RWPE2 (cell line): ENCODE results near the gene TMEM63B.
"Not testable (repeated sequence)": the region's sequence is repeated elsewhere in the genome, so short reads cannot be mapped to it uniquely, and the experiment has no call there.

Experiments used
- ATAC-seq: fragments of 200-7000 bp; cut with Tn5 transposase; 3 replicates; pipeline ENCODE4 v1.9.1; 2021; ENCODE audit warnings: low read depth
- DNase-seq: peaks from one replicate; pipeline ENCODE4 v3.0.0-alpha.2; 2020; ENCODE audit warnings: low spot score
- H3K27ac ChIP-seq: fragments of 450-650 bp; 2 replicates; pipeline ENCODE4 v1.5.1; 2017; ENCODE audit warnings: mild to moderate bottlenecking; ENCODE audit not compliant: poor library complexity, severe bottlenecking
- H3K27me3 ChIP-seq: fragments of 250-450 bp; sonication (Bioruptor Pico); 2 replicates; pipeline ENCODE4 v1.5.1; 2021; ENCODE audit warnings: mild to moderate bottlenecking, moderate library complexity; ENCODE audit not compliant: insufficient read depth, poor library complexity, severe bottlenecking
- H3K36me3 ChIP-seq: fragments of 250-450 bp; sonication (Bioruptor Pico); 2 replicates; pipeline ENCODE4 v1.5.1; 2020; ENCODE audit warnings: low read depth, mild to moderate bottlenecking, moderate library complexity
- H3K4me1 ChIP-seq: fragments of 250-450 bp; sonication (Bioruptor Pico); 2 replicates; pipeline ENCODE4 v1.5.1; 2021; ENCODE audit warnings: mild to moderate bottlenecking, moderate library complexity; ENCODE audit not compliant: insufficient read depth, poor library complexity, severe bottlenecking
- H3K4me3 ChIP-seq: fragments of 250-450 bp; sonication (Bioruptor Pico); 2 replicates; pipeline ENCODE4 v1.5.1; 2021; ENCODE audit warnings: mild to moderate bottlenecking, moderate library complexity; ENCODE audit not compliant: severe bottlenecking
- H3K9me3 ChIP-seq: fragments of 250-450 bp; sonication (Bioruptor Pico); 2 replicates; pipeline ENCODE4 v1.5.1; 2021; ENCODE audit warnings: mild to moderate bottlenecking, moderate library complexity; ENCODE audit not compliant: severe bottlenecking
- TF ChIP-seq, protein P1 (sequence below): fragments of 450-650 bp; IDR thresholded peaks from one replicate; pipeline ENCODE4 v1.5.1; 2017; ENCODE audit warnings: mild to moderate bottlenecking, moderate library complexity; ENCODE audit not compliant: poor library complexity, severe bottlenecking

TMEM63B gene

DNA sequence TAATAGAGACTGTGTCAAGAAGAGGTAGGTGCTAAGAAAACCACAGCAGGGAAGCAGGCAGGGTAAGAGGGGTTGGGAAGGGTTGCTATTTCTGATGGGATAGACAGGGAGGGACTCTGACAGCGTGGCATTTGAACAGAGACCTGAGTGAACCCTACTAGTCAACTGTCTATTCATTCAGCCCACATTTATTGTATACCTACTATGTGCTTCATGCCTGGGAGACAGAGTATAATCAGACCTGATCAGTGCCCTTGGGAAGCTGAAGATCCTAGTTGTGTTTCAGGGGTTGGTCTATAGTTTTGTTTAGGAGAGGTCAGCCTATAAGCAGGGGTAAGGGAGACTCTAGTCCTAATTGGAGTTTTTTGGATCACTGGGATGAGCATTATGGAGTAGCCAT lies 16.4 kb downstream of the TMEM63B start:
- no peak overlapping the region for H3K4me3 ChIP-seq
- no peak overlapping the region for H3K27ac ChIP-seq
- no peak for DNase-seq
- peaks cover 53% of the 10 kb centered on the region for H3K36me3 ChIP-seq
- TF ChIP-seq, protein P1, sequence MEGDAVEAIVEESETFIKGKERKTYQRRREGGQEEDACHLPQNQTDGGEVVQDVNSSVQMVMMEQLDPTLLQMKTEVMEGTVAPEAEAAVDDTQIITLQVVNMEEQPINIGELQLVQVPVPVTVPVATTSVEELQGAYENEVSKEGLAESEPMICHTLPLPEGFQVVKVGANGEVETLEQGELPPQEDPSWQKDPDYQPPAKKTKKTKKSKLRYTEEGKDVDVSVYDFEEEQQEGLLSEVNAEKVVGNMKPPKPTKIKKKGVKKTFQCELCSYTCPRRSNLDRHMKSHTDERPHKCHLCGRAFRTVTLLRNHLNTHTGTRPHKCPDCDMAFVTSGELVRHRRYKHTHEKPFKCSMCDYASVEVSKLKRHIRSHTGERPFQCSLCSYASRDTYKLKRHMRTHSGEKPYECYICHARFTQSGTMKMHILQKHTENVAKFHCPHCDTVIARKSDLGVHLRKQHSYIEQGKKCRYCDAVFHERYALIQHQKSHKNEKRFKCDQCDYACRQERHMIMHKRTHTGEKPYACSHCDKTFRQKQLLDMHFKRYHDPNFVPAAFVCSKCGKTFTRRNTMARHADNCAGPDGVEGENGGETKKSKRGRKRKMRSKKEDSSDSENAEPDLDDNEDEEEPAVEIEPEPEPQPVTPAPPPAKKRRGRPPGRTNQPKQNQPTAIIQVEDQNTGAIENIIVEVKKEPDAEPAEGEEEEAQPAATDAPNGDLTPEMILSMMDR: no peak
- H3K9me3 ChIP-seq: no peaks in the 10 kb centered on the region
- no peaks in the 10 kb centered on the region for H3K27me3 ChIP-seq
- ATAC-seq: no peak
- no peaks in the 10 kb centered on the region for H3K4me1 ChIP-seq

DNA sequence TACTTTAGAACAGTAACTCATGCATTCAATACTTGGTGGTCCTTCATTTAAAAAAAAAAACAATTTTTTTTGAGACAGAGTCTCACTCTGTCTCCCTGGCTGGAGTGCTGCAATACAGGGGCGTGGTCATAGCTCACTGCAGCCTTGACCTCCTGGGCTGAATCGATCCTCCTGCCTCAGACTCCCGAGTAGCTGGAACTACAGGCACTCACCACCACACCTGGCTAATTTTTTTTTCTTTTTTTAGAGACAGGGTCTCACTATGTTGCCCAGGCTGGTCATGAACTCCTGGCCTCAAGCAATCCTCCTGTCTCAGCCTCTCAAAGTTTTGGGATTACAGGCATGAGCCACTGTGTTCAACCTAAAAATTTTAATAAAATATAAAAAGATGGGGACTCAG lies 17.2 kb downstream of the TMEM63B start:
- not testable (repeated sequence) for H3K4me1 ChIP-seq, H3K4me3 ChIP-seq, ATAC-seq, H3K27me3 ChIP-seq, DNase-seq, H3K9me3 ChIP-seq, H3K27ac ChIP-seq
- H3K36me3 ChIP-seq: peaks cover 53% of the 10 kb centered on the region

DNA sequence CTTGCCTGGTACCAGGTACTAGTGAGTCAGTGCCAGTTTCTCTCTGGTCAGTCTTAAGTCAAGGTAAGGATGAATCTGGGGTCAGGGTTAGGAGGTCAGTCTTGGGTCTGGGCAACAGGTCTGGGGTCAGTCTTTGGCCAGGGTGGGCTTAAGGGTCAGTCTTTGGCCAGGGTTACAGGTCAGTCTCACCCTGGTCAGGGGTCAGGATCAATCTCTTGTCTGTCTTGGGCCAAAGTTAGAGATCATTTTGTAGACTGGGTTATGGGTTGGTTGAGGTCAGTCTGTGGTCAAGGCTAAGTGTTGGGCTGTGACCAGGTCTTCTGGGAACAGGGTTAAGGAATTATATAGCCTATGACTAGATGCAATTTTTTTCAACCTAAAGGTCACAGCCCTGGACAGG lies 18.5 kb downstream of the TMEM63B start:
- Histone ChIP-seq H3K27ac (no peak overlapping the region), H3K4me3 (no peak overlapping the region), H3K27me3 (no peaks in the 10 kb centered on the region), H3K36me3 (peaks cover 40% of the 10 kb centered on the region), H3K9me3 (no peaks in the 10 kb centered on the region), H3K4me1 (no peaks in the 10 kb centered on the region)
- no peak for ATAC-seq
- DNase-seq: peak; percentile 21
- TF ChIP-seq, protein P1: no peak

DNA sequence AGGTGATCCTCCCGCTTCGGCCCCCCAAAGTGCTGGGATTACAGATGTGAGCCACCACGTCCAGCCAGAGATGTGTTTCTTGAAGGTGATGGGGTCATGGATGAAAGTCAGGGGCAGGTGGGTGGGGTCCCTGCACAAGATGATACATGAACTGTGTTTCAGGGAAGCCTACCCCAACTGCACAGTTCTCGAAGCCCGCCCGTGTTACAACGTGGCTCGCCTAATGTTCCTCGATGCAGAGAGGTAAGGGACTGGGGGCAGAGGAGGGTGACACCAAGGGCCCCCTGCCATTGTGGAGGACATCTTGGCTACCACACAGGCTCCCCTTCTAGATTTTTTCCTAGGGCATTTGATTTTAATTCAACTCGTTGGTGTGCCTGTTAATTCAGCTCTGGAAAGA lies 19.3 kb downstream of the TMEM63B start:
- Histone ChIP-seq H3K4me3 (no peak overlapping the region), H3K4me1 (no peaks in the 10 kb centered on the region), H3K9me3 (no peaks in the 10 kb centered on the region), H3K27me3 (no peaks in the 10 kb centered on the region), H3K27ac (no peak overlapping the region), H3K36me3 (peaks cover 31% of the 10 kb centered on the region)
- TF ChIP-seq, protein P1: no peak
- DNase-seq (peak; percentile 38), ATAC-seq (no peak)

DNA sequence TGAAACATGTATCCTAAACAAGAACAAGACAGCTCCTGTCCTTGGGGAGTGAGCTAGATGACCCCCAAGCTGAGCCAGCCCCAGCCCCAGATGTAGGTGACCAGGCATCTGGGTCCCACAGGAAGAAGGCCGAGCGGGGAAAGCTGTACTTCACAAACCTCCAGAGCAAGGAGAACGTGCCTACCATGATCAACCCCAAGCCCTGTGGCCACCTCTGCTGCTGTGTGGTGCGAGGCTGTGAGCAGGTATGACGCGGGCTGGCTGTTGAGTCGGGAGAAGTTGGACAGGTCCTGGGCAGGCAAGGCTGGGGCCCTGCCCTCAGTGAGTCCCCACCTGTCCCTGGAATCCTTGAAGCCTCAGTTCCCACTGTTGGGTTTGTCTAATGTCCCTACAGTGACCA lies 19.9 kb downstream of the TMEM63B start:
- no peaks in the 10 kb centered on the region for H3K4me1 ChIP-seq
- H3K27me3 ChIP-seq: no peaks in the 10 kb centered on the region
- H3K4me3 ChIP-seq: no peak overlapping the region
- ATAC-seq: no peak
- TF ChIP-seq, protein P1: no peak
- no peaks in the 10 kb centered on the region for H3K9me3 ChIP-seq
- H3K27ac ChIP-seq: no peak overlapping the region
- peak; percentile 56 for DNase-seq
- H3K36me3 ChIP-seq: peaks cover 27% of the 10 kb centered on the region
